ENCODE results near the gene FZD4. TPM values are rescaled to one million over a fixed set of nuclear protein-coding genes. Genes with fewer than 3 reads are reported as not detected.

The FZD4 gene
- total and polyA plus RNA-seq, 10 of the 15 experiments (the other 5 are each of a cell fraction or from before 2014, with no cell fraction given) = under 0.01 to 0.13 (median 0.01) TPM; not detected in 6

DNA sequence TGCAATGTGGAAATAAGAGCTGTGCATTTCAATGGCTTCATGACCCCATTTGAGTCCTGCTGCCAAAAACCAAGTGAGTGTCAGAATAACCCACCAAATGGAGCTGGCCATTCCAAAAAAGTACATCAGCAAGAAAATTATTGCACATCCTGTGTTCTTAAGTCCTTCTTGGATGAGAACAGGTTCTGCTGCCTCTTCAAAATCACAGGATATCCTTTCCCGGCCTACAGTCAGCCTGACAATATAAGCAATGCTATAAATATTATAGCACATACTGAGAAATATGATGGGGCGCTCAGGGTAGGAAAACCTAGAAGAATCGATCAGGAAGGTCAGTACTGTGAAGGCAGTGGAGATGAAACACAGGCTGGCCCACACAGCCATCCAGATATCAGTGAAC is 3.5 kb downstream of the FZD4 start:
- no peak overlapping the region for H3K4me3 ChIP-seq
- no TSS peak for BruUV-seq (replicated peaks)
- SMC1A ChIA-PET (ENCODE audit: uncharacterized antibody, unreplicated experiment) = no interaction called here

More for the DNA sequence above, 3.5 kb downstream of the FZD4 start:
- DNase-seq (ENCODE audit: low read depth, low spot score) (no peak), ATAC-seq (no peak), FAIRE-seq (no peak)
- no peaks in the 10 kb centered on the region for H4K20me1 ChIP-seq (ENCODE audit: control insufficient read depth, insufficient read depth)
- H3K27me3 ChIP-seq (replicated peaks in 1 of 2; ENCODE audit: control insufficient read depth in 2 of 2, insufficient read depth in 2 of 2, low read length in 1 of 2) = peaks cover 3 to 9% of the 10 kb centered on the region in 2 experiments; a peak in 2 of 4 replicates
- H3K9me3 ChIP-seq (replicated peaks; ENCODE audit: control insufficient read depth, insufficient read depth, low read length) = no peaks in the 10 kb centered on the region
- no peak overlapping the region for H3K27ac ChIP-seq (ENCODE audit: control insufficient read depth, insufficient read depth)
- 54% methylated on average over 3 of the region's 3 CpGs for WGBS (ENCODE audit: insufficient coverage, insufficient replicate concordance, low lambda C conversion rate, missing lambda C conversion rate)
- TF ChIP-seq, protein P1, sequence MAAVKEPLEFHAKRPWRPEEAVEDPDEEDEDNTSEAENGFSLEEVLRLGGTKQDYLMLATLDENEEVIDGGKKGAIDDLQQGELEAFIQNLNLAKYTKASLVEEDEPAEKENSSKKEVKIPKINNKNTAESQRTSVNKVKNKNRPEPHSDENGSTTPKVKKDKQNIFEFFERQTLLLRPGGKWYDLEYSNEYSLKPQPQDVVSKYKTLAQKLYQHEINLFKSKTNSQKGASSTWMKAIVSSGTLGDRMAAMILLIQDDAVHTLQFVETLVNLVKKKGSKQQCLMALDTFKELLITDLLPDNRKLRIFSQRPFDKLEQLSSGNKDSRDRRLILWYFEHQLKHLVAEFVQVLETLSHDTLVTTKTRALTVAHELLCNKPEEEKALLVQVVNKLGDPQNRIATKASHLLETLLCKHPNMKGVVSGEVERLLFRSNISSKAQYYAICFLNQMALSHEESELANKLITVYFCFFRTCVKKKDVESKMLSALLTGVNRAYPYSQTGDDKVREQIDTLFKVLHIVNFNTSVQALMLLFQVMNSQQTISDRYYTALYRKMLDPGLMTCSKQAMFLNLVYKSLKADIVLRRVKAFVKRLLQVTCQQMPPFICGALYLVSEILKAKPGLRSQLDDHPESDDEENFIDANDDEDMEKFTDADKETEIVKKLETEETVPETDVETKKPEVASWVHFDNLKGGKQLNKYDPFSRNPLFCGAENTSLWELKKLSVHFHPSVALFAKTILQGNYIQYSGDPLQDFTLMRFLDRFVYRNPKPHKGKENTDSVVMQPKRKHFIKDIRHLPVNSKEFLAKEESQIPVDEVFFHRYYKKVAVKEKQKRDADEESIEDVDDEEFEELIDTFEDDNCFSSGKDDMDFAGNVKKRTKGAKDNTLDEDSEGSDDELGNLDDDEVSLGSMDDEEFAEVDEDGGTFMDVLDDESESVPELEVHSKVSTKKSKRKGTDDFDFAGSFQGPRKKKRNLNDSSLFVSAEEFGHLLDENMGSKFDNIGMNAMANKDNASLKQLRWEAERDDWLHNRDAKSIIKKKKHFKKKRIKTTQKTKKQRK (IDR thresholded peaks at IDR 0.05; ENCODE audit: low read depth, low read length) = no peak
- TF ChIP-seq, protein P2, sequence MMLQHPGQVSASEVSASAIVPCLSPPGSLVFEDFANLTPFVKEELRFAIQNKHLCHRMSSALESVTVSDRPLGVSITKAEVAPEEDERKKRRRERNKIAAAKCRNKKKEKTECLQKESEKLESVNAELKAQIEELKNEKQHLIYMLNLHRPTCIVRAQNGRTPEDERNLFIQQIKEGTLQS (IDR thresholded peaks at IDR 0.05; ENCODE audit: borderline replicate concordance, extremely low read depth, low read depth, low read length) = no peak
- no peak for TF ChIP-seq NFIC (IDR thresholded peaks at IDR 0.05; ENCODE audit: low read depth, low read length)
- TF ChIP-seq EED (IDR thresholded peaks at IDR 0.05; ENCODE audit: low read depth) = no peak
- no peak for TF ChIP-seq ZNF384 (IDR thresholded peaks at IDR 0.05; ENCODE audit: borderline replicate concordance, low read depth, low read length)
- no peak for TF ChIP-seq SMC3 (IDR thresholded peaks at IDR 0.05; ENCODE audit: borderline replicate concordance, low read length)
- TF ChIP-seq CREM (IDR thresholded peaks at IDR 0.05; ENCODE audit: low read depth) = no peak
- no peak for TF ChIP-seq MEF2A (IDR thresholded peaks at IDR 0.05; ENCODE audit: insufficient read depth, low read depth, low read length)
- no peak for TF ChIP-seq CEBPB (IDR thresholded peaks at IDR 0.05; ENCODE audit: borderline replicate concordance in 1 of 2, low read depth in 2 of 2, low read length in 2 of 2)
- TF ChIP-seq, protein P3, sequence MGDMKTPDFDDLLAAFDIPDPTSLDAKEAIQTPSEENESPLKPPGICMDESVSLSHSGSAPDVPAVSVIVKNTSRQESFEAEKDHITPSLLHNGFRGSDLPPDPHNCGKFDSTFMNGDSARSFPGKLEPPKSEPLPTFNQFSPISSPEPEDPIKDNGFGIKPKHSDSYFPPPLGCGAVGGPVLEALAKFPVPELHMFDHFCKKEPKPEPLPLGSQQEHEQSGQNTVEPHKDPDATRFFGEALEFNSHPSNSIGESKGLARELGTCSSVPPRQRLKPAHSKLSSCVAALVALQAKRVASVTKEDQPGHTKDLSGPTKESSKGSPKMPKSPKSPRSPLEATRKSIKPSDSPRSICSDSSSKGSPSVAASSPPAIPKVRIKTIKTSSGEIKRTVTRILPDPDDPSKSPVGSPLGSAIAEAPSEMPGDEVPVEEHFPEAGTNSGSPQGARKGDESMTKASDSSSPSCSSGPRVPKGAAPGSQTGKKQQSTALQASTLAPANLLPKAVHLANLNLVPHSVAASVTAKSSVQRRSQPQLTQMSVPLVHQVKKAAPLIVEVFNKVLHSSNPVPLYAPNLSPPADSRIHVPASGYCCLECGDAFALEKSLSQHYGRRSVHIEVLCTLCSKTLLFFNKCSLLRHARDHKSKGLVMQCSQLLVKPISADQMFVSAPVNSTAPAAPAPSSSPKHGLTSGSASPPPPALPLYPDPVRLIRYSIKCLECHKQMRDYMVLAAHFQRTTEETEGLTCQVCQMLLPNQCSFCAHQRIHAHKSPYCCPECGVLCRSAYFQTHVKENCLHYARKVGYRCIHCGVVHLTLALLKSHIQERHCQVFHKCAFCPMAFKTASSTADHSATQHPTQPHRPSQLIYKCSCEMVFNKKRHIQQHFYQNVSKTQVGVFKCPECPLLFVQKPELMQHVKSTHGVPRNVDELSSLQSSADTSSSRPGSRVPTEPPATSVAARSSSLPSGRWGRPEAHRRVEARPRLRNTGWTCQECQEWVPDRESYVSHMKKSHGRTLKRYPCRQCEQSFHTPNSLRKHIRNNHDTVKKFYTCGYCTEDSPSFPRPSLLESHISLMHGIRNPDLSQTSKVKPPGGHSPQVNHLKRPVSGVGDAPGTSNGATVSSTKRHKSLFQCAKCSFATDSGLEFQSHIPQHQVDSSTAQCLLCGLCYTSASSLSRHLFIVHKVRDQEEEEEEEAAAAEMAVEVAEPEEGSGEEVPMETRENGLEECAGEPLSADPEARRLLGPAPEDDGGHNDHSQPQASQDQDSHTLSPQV (IDR thresholded peaks at IDR 0.05) = no peak
- no peak for TF ChIP-seq BACH1 (IDR thresholded peaks at IDR 0.05; ENCODE audit: borderline replicate concordance)
- no peak for TF ChIP-seq NR2C2 (IDR thresholded peaks at IDR 0.05; ENCODE audit: borderline replicate concordance, control insufficient read depth, insufficient read length, low read depth)
- no peak for TF ChIP-seq SIN3A (IDR thresholded peaks at IDR 0.05; ENCODE audit: low read depth, low read length)
- TF ChIP-seq SMAD5 (IDR thresholded peaks at IDR 0.05; ENCODE audit: low read depth) = no peak
- no peak for TF ChIP-seq CREB1 (IDR thresholded peaks at IDR 0.05; ENCODE audit: low read depth)
- H3K4me2 ChIP-seq (ENCODE audit: control insufficient read depth, insufficient read depth) = no peak overlapping the region
- no peaks in the 10 kb centered on the region for H3K36me3 ChIP-seq (ENCODE audit: control insufficient read depth in 2 of 2, insufficient read depth in 2 of 2, low read length in 1 of 2)
- CTCF ChIA-PET = no interaction called here
- no peak overlapping the region for H2AFZ ChIP-seq (ENCODE audit: control insufficient read depth, low read depth, low read length)
- RAD21 ChIA-PET (ENCODE audit: unreplicated experiment) = no interaction called here
- POLR2A ChIA-PET = no interaction called here
- H3K9ac ChIP-seq (ENCODE audit: control insufficient read depth, insufficient read depth, low read length) = no peak overlapping the region
- in situ Hi-C loops (cut with MboI) = no loop called here
- no peaks in the 10 kb centered on the region for H3K79me2 ChIP-seq (ENCODE audit: control insufficient read depth, insufficient read depth, low read length)
- intact Hi-C loops (cut with micrococcal nuclease; ENCODE audit: unreplicated experiment) = no loop called here
- H3K4me1 ChIP-seq (ENCODE audit: control insufficient read depth, insufficient read depth, low read length) = no peaks in the 10 kb centered on the region; the same call in 1 of the 2 replicates

Measured in GM12878 (cell line).